ENCODE data around the gene MBOAT2. TPM values are rescaled to one million over a fixed set of nuclear protein-coding genes. Genes with fewer than 3 reads are reported as not detected.

The MBOAT2 gene
- total and polyA plus RNA-seq, 4 donors = 0.57 to 65.5 (median 3.2) TPM

- WGBS = 61% methylated on average over 2 of the region's 2 CpGs
- Histone ChIP-seq H3K9me3 (ENCODE audit: control insufficient read depth in 4 of 4, low read length in 3 of 4) (no peaks in the 10 kb centered on the region), H3K36me3 (ENCODE audit: control insufficient read depth in 4 of 4, insufficient read depth in 3 of 4, low read depth in 1 of 4, low read length in 3 of 4) (no peaks in the 10 kb centered on the region), H3K9ac (ENCODE audit: low read depth in 1 of 2, low read length in 2 of 2) (no peak overlapping the region), H3K27ac (ENCODE audit: low read depth in 1 of 2, low read length in 2 of 2) (no peak overlapping the region), H3K27me3 (ENCODE audit: control insufficient read depth in 4 of 4, insufficient read depth in 4 of 4, low read length in 3 of 4) (peaks cover 0 to 4% (median 0%) of the 10 kb centered on the region in 4 donors), H3K4me1 (ENCODE audit: control insufficient read depth in 4 of 4, insufficient read depth in 4 of 4, low read length in 3 of 4) (no peaks in the 10 kb centered on the region), H3K4me3 (ENCODE audit: low read depth in 1 of 3, low read length in 3 of 3) (no peak overlapping the region)
- DNase-seq (ENCODE audit: low spot score) = no peak
- TF ChIP-seq RAD21 (IDR thresholded peaks at IDR 0.05) (no peak), GABPA (IDR thresholded peaks at IDR 0.05 in 1 of 2, conservative IDR thresholded peaks at IDR 0.05 in 1 of 2) (no peak), MAX (IDR thresholded peaks at IDR 0.05) (no peak), EGR1 (IDR thresholded peaks at IDR 0.05; ENCODE audit: low read depth in 2 of 2) (no peak), FOXA2 (IDR thresholded peaks at IDR 0.05) (no peak), NR2F2 (IDR thresholded peaks at IDR 0.05) (no peak)
- TF ChIP-seq, protein P1, sequence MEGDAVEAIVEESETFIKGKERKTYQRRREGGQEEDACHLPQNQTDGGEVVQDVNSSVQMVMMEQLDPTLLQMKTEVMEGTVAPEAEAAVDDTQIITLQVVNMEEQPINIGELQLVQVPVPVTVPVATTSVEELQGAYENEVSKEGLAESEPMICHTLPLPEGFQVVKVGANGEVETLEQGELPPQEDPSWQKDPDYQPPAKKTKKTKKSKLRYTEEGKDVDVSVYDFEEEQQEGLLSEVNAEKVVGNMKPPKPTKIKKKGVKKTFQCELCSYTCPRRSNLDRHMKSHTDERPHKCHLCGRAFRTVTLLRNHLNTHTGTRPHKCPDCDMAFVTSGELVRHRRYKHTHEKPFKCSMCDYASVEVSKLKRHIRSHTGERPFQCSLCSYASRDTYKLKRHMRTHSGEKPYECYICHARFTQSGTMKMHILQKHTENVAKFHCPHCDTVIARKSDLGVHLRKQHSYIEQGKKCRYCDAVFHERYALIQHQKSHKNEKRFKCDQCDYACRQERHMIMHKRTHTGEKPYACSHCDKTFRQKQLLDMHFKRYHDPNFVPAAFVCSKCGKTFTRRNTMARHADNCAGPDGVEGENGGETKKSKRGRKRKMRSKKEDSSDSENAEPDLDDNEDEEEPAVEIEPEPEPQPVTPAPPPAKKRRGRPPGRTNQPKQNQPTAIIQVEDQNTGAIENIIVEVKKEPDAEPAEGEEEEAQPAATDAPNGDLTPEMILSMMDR (IDR thresholded peaks at IDR 0.05; ENCODE audit: low read depth, low read length, missing input control) = no peak
Measured at GRCh38 chr2:8860239-8860638, 143.2 kb downstream of the MBOAT2 start.

GRCh38 chr2:8858910-8859309 lies 144.6 kb downstream of the MBOAT2 start:
- Histone ChIP-seq H3K36me3 (ENCODE audit: control insufficient read depth in 4 of 4, insufficient read depth in 3 of 4, low read depth in 1 of 4, low read length in 3 of 4) (no peaks in the 10 kb centered on the region), H3K9me3 (ENCODE audit: control insufficient read depth in 4 of 4, low read length in 3 of 4) (no peaks in the 10 kb centered on the region), H3K9ac (ENCODE audit: low read depth in 1 of 2, low read length in 2 of 2) (no peak overlapping the region), H3K27me3 (ENCODE audit: control insufficient read depth in 4 of 4, insufficient read depth in 4 of 4, low read length in 3 of 4) (peaks cover 0 to 4% (median 0%) of the 10 kb centered on the region in 4 donors), H3K27ac (ENCODE audit: low read depth in 1 of 2, low read length in 2 of 2) (no peak overlapping the region), H3K4me1 (ENCODE audit: control insufficient read depth in 4 of 4, insufficient read depth in 4 of 4, low read length in 3 of 4) (no peaks in the 10 kb centered on the region), H3K4me3 (ENCODE audit: low read depth in 1 of 3, low read length in 3 of 3) (no peak overlapping the region)
- TF ChIP-seq MAX (IDR thresholded peaks at IDR 0.05) (no peak), RXRA (IDR thresholded peaks at IDR 0.05) (no peak), GABPA (IDR thresholded peaks at IDR 0.05 in 1 of 2, conservative IDR thresholded peaks at IDR 0.05 in 1 of 2) (no peak), ATF3 (IDR thresholded peaks at IDR 0.05) (no peak), EGR1 (IDR thresholded peaks at IDR 0.05; ENCODE audit: low read depth in 2 of 2) (no peak), HNF4A (conservative IDR thresholded peaks at IDR 0.05) (no peak), SP1 (IDR thresholded peaks at IDR 0.05) (no peak), HNF4G (IDR thresholded peaks at IDR 0.05) (no peak), TAF1 (conservative IDR thresholded peaks at IDR 0.05) (no peak), NR2F2 (IDR thresholded peaks at IDR 0.05) (no peak), YY1 (IDR thresholded peaks at IDR 0.05) (no peak)
- TF ChIP-seq, protein P2, sequence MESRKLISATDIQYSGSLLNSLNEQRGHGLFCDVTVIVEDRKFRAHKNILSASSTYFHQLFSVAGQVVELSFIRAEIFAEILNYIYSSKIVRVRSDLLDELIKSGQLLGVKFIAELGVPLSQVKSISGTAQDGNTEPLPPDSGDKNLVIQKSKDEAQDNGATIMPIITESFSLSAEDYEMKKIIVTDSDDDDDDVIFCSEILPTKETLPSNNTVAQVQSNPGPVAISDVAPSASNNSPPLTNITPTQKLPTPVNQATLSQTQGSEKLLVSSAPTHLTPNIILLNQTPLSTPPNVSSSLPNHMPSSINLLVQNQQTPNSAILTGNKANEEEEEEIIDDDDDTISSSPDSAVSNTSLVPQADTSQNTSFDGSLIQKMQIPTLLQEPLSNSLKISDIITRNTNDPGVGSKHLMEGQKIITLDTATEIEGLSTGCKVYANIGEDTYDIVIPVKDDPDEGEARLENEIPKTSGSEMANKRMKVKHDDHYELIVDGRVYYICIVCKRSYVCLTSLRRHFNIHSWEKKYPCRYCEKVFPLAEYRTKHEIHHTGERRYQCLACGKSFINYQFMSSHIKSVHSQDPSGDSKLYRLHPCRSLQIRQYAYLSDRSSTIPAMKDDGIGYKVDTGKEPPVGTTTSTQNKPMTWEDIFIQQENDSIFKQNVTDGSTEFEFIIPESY (IDR thresholded peaks at IDR 0.05) = no peak
- TF ChIP-seq, protein P1 (IDR thresholded peaks at IDR 0.05; ENCODE audit: low read depth, low read length, missing input control) = no peak
- 75% methylated on average over 1 of the region's 1 CpG for WGBS
- no peak for DNase-seq (ENCODE audit: low spot score)
